CD4-positive, CD25-positive, alpha-beta regulatory T cell (primary cell): ENCODE data around the gene SFT2D3. TPM values are rescaled to one million over a fixed set of nuclear protein-coding genes. Genes with fewer than 3 reads are reported as not detected.

Experiments
- ATAC-seq, 2 donors: fragments of 150-1000 bp; cut with Tn5 transposase; one replicate each; pipeline ENCODE4 v1.10.0; 2021; ENCODE audit warnings: low read depth in 2 of 2, moderate number of reproducible peaks in 2 of 2, moderate library complexity in 1 of 2
- DNase-seq, 3 donors: peaks; one replicate each; pipeline versions ENCODE4 v3.0.0 to v3.0.0-alpha.2; 2012 to 2022; ENCODE audit warnings: mixed read lengths in 1 of 3
- H3K27ac ChIP-seq: one replicate; pipeline ENCODE4 v1.7.0; 2013; ENCODE audit warnings: mild to moderate bottlenecking, low read length; ENCODE audit not compliant: insufficient read depth, poor library complexity, severe bottlenecking
- H3K27me3 ChIP-seq: one replicate; pipeline ENCODE4 v1.7.0; 2013; ENCODE audit warnings: low read length; ENCODE audit not compliant: control insufficient read depth, insufficient read depth
- H3K36me3 ChIP-seq: one replicate; pipeline ENCODE4 v1.7.0; 2013; ENCODE audit warnings: mild to moderate bottlenecking, low read length, moderate library complexity; ENCODE audit not compliant: control insufficient read depth, insufficient read depth
- H3K4me1 ChIP-seq: 2 replicates; pipeline ENCODE4 v1.7.0; 2013; ENCODE audit warnings: mild to moderate bottlenecking, low read length; ENCODE audit not compliant: insufficient read depth, control insufficient read depth, poor library complexity, severe bottlenecking
- H3K4me3 ChIP-seq: one replicate; pipeline ENCODE4 v1.7.0; 2013; ENCODE audit warnings: low read depth, mild to moderate bottlenecking, low read length, moderate library complexity
- H3K9me3 ChIP-seq, 2 experiments: 1 replicate in 1 of 2; 2 replicates in 1 of 2; pipeline ENCODE4 v1.7.0; 2013; ENCODE audit warnings: low read length in 2 of 2, mild to moderate bottlenecking in 1 of 2, moderate library complexity in 1 of 2; ENCODE audit not compliant: control insufficient read depth in 2 of 2
- H3K27ac Mint-ChIP-seq, 3 donors: one replicate each; pipeline ENCODE4 v1.8.0; 2020 to 2022; ENCODE audit warnings: mild to moderate bottlenecking in 3 of 3, mixed read lengths in 3 of 3, moderate library complexity in 2 of 3
- H3K27me3 Mint-ChIP-seq: one replicate; pipeline ENCODE4 v1.8.0; 2022; ENCODE audit warnings: mild to moderate bottlenecking, mixed read lengths
- H3K36me3 Mint-ChIP-seq: one replicate; pipeline ENCODE4 v1.8.0; 2020; ENCODE audit warnings: mixed read lengths
- H3K4me1 Mint-ChIP-seq, 4 donors: one replicate each; pipeline ENCODE4 v1.8.0; 2020 to 2022; ENCODE audit warnings: mixed read lengths in 4 of 4, mild to moderate bottlenecking in 1 of 4
- H3K4me3 Mint-ChIP-seq, 4 donors: one replicate each; pipeline ENCODE4 v1.8.0; 2020 to 2022; ENCODE audit warnings: mild to moderate bottlenecking in 4 of 4, mixed read lengths in 4 of 4, moderate library complexity in 3 of 4
- H3K9me3 Mint-ChIP-seq, 7 donors: one replicate each; pipeline ENCODE4 v1.8.0; 2020 to 2022; ENCODE audit warnings: mixed read lengths in 7 of 7, mild to moderate bottlenecking in 3 of 7, moderate library complexity in 2 of 7
- polyA plus RNA-seq, 4 donors: library from polyadenylated mRNA; unstranded; fragments of 300-500 nt; fragmentation: Illumina TruSeq; gene quantifications; one replicate each; pipeline ENCODE4 v1.2.3, GENCODE V29; 2021
- total RNA-seq: library from RNA; stranded (reverse); gene quantifications from one replicate; pipeline ENCODE4 v1.2.3, GENCODE V29; 2022

The SFT2D3 gene
- total and polyA plus RNA-seq, 5 donors from 2014 or later = 1.4 to 7.6 (median 3.4) TPM

DNA sequence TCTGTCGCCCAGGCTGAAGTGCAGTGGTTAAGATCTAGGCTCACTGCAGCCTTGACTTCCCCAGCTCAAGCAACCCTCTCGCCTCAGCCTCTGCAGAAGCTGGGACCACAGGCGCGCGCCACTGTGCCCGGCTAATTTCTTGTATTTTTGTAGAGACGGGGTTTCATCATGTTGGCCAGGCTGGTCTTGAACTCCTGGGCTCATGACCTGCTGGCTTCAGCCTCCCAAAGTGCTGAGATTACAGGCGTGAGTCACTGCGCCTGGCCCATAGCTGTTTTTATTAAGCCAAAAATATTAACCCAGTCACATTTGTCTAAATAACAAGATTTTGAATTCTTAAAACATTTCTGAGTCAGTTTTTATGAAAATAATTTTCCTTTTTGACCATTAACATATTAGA lies 6.3 kb upstream of the SFT2D3 start:
- no peak for ATAC-seq
- Histone ChIP-seq H3K4me1 (no peaks in the 10 kb centered on the region), H3K4me3 (no peak overlapping the region), H3K9me3 (peaks cover 2 to 12% of the 10 kb centered on the region in 2 experiments), H3K36me3 (no peaks in the 10 kb centered on the region), H3K27ac (no peak overlapping the region), H3K27me3 (no peaks in the 10 kb centered on the region)
- peaks cover 0 to 15% (median 7%) of the 10 kb centered on the region in 7 donors for H3K9me3 Mint-ChIP-seq
- no peak for DNase-seq
- no peak overlapping the region for H3K4me3 Mint-ChIP-seq
- H3K36me3 Mint-ChIP-seq = peaks cover 7% of the 10 kb centered on the region
- H3K4me1 Mint-ChIP-seq = peaks cover 0 to 4% (median under 1%) of the 10 kb centered on the region in 4 donors
- H3K27ac Mint-ChIP-seq = no peak overlapping the region
- peaks cover 16% of the 10 kb centered on the region for H3K27me3 Mint-ChIP-seq

GRCh38 chr2:127695491-127696472 lies 5.5 kb upstream of the SFT2D3 start:
- peak overlapping the region in 1 of 4 donors; percentile 38 for H3K4me3 Mint-ChIP-seq

GRCh38 chr2:127697482-127698180 lies 3.7 kb upstream of the SFT2D3 start:
- no peaks in the 10 kb centered on the region for H3K27me3 ChIP-seq
- Mint-ChIP-seq H3K36me3 (peaks cover 9% of the 10 kb centered on the region), H3K27me3 (peaks cover 16% of the 10 kb centered on the region), H3K27ac (no peak overlapping the region), H3K9me3 (no peaks in the 10 kb centered on the region), H3K4me1 (peaks cover 11 to 20% (median 15%) of the 10 kb centered on the region in 4 donors), H3K4me3 (peak overlapping the region in 1 of 4 donors; percentile 76)
- peaks cover 14% of the 10 kb centered on the region for H3K4me1 ChIP-seq
- no peaks in the 10 kb centered on the region for H3K9me3 ChIP-seq
- H3K4me3 ChIP-seq = no peak overlapping the region
- no peak overlapping the region for H3K27ac ChIP-seq
- no peak for DNase-seq
- no peaks in the 10 kb centered on the region for H3K36me3 ChIP-seq
- no peak for ATAC-seq

More at GRCh38 chr2:127695491-127696472, 5.5 kb upstream of the SFT2D3 start:
- Histone ChIP-seq H3K36me3 (no peaks in the 10 kb centered on the region), H3K4me3 (no peak overlapping the region), H3K4me1 (peaks cover 6% of the 10 kb centered on the region), H3K27me3 (no peaks in the 10 kb centered on the region), H3K27ac (no peak overlapping the region), H3K9me3 (peaks cover 2 to 4% of the 10 kb centered on the region in 2 experiments)
- ATAC-seq (peak; percentile 50 to 75), DNase-seq (peak; percentile 33 to 56 (median 55))
- peaks cover 7% of the 10 kb centered on the region for H3K36me3 Mint-ChIP-seq
- peaks cover 0 to 13% (median 7%) of the 10 kb centered on the region in 7 donors for H3K9me3 Mint-ChIP-seq
- H3K27ac Mint-ChIP-seq = no peak overlapping the region
- H3K4me1 Mint-ChIP-seq = peaks cover 0 to 8% (median 7%) of the 10 kb centered on the region in 4 donors
- peaks cover 16% of the 10 kb centered on the region for H3K27me3 Mint-ChIP-seq

- Histone ChIP-seq H3K36me3 (peaks cover 3% of the 10 kb centered on the region), H3K27me3 (no peaks in the 10 kb centered on the region), H3K9me3 (no peaks in the 10 kb centered on the region), H3K27ac (no peak overlapping the region), H3K4me1 (peaks cover 25% of the 10 kb centered on the region), H3K4me3 (no peak overlapping the region)
- peaks cover 14 to 27% (median 22%) of the 10 kb centered on the region in 4 donors for H3K4me1 Mint-ChIP-seq
- DNase-seq (no peak), ATAC-seq (no peak)
- peak overlapping the region in 2 of 4 donors; percentile 61 to 80 for H3K4me3 Mint-ChIP-seq
- H3K27me3 Mint-ChIP-seq = peaks cover 16% of the 10 kb centered on the region
- H3K9me3 Mint-ChIP-seq = no peaks in the 10 kb centered on the region
- peak overlapping the region in 1 of 3 donors; percentile 82 for H3K27ac Mint-ChIP-seq
- peaks cover 9% of the 10 kb centered on the region for H3K36me3 Mint-ChIP-seq
Observed at GRCh38 chr2:127698553-127699355, 2.5 kb upstream of the SFT2D3 start.

DNA sequence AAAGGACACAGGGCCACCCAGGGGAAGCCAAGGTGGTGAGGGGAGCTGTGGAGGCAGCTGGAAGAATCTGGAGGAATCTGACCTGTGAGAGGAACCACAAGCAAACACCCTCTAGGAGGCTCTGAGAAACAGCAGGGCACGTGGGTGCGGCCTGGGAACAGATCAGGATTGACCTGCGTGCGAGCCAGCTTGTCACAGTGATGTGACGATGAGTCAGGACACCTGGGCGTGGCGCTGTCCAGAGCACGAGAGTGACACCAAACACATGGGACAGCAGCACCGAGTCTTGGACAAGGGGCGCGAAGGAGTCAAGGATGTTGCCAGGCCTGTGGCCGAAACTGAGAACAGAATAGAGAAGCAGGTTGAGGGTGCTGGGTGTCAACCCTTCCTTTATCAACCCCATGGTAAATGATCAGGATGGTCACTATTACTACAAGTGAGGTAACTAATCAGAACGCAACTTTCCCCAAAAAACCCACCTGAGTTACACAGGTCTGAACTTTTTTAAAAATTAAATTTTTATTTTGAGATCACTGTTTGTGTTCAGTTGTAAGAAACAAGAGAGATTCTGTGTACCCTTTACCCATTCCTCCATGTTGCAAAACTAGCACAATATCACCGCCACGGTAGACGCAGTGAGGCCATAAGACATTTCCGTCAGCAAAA lies 637 bp upstream of the SFT2D3 start:
- ATAC-seq (peak in 1 of 2 donors; percentile 1), DNase-seq (peak in 1 of 3 donors; percentile 23)
- Mint-ChIP-seq H3K27ac (peak overlapping the region; percentile 99), H3K4me3 (peak overlapping the region; percentile 95 to 99 (median 97)), H3K4me1 (peaks cover 28 to 46% (median 38%) of the 10 kb centered on the region in 4 donors), H3K36me3 (peaks cover 15% of the 10 kb centered on the region), H3K9me3 (no peaks in the 10 kb centered on the region), H3K27me3 (peaks cover 8% of the 10 kb centered on the region)
- peaks cover 39% of the 10 kb centered on the region for H3K4me1 ChIP-seq
- no peaks in the 10 kb centered on the region for H3K27me3 ChIP-seq
- H3K4me3 ChIP-seq = peak overlapping the region; percentile 85
- no peaks in the 10 kb centered on the region for H3K9me3 ChIP-seq
- H3K27ac ChIP-seq = peak overlapping the region; percentile 92
- peaks cover 12% of the 10 kb centered on the region for H3K36me3 ChIP-seq

- H3K4me3 ChIP-seq = peak overlapping the region; percentile 90
- H3K27me3 ChIP-seq = no peaks in the 10 kb centered on the region
- DNase-seq (peak; percentile 71 to 92 (median 82)), ATAC-seq (peak; percentile 76 to 80)
- peaks cover 15% of the 10 kb centered on the region for H3K36me3 Mint-ChIP-seq
- H3K27ac ChIP-seq = peak overlapping the region; percentile 92
- H3K4me1 ChIP-seq = peaks cover 39% of the 10 kb centered on the region
- peaks cover 17% of the 10 kb centered on the region for H3K36me3 ChIP-seq
- H3K27ac Mint-ChIP-seq = peak overlapping the region; percentile 91 to 99 (median 99)
- peaks cover 28 to 50% (median 38%) of the 10 kb centered on the region in 4 donors for H3K4me1 Mint-ChIP-seq
- no peaks in the 10 kb centered on the region for H3K9me3 Mint-ChIP-seq
- H3K4me3 Mint-ChIP-seq = peak overlapping the region; percentile 86 to 99 (median 96)
- no peaks in the 10 kb centered on the region for H3K9me3 ChIP-seq
- H3K27me3 Mint-ChIP-seq = peaks cover 8% of the 10 kb centered on the region
Observed at GRCh38 chr2:127701651-127702394, 526 bp downstream of the SFT2D3 start.
